ENCODE results near the gene FPR2.
"Not testable (repeated sequence)": the region's sequence is repeated elsewhere in the genome, so short reads cannot be mapped to it uniquely, and the experiment has no call there.

Gene FPR2

GRCh38 chr19:51740356-51740755, 20.6 kb upstream of the FPR2 start:
- no peak for DNase-seq

DNA sequence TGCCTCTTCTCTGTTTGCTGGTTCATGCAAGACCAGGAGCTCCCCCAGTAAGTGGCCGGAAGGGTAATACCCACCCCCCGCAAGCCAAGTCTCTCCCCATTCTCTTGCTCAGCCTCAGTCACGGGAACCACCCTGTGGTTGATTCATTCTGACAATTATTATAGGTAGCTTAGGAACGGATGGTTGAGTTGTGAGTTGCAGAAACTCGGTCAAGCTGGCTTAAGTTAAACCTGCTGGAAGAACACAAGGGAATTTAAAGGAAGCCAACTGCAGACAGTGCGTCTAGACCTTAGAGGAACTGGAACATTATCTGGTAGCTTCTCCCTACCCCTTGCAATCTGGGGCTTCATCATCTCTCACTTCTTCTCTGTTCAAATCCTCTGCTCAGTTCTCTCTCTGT, 18.2 kb upstream of the FPR2 start:
- DNase-seq, result no peak

GRCh38 chr19:51743405-51743804, 17.6 kb upstream of the FPR2 start:
- no peak for DNase-seq

GRCh38 chr19:51746731-51747130, 14.2 kb upstream of the FPR2 start:
- DNase-seq, result no peak

DNA sequence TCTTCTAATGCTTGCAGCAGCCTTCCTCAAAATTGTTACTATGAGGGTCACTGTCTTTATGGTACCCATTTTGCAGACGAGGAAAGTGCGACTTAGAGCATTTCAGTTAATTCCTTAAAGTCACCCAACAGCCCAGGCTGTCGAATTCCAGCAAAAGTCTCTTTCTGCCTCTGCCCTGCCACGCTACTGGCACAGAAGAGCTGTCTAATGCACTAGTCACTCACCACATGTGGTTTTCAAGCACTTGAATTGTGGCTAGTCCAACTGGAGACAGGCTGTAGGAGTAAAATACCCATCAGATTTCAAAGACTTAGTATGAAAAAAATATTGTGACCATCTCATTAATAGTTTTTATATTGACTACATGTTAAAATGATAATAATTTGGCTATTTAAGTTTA, 11.0 kb upstream of the FPR2 start:
- DNase-seq, result no peak

- no peak for DNase-seq
Observed at GRCh38 chr19:51750400-51751094, 10.4 kb upstream of the FPR2 start.

DNA sequence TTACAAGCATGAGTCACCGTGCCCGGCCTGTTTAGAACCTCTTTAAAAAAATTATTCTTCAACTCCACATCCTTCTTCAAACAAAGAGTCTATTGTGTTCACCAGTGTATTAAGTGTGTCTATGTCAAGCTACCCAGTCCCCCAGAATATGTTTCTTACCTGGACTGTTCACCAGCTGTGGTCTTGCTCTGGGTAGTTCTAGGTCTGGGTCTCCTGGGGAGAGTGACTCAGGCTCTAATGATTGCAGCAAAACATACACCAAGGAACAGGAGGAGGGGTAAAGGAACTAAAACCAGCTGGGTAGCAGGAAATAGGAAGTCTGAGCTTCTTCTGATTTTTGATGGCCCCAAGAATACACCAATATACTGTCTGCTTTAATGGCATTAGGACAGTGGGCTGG, 9.3 kb upstream of the FPR2 start, which contains the start of gene FPR1:
Gene FPR1, minus strand, starts transcription at position 224 of the 400 bp plus-strand sequence. CDS start 4,884 bp downstream, outside the sequence.
- no peak for DNase-seq

GRCh38 chr19:51754109-51754508, 6.9 kb upstream of the FPR2 start:
- DNase-seq, result no peak

DNA sequence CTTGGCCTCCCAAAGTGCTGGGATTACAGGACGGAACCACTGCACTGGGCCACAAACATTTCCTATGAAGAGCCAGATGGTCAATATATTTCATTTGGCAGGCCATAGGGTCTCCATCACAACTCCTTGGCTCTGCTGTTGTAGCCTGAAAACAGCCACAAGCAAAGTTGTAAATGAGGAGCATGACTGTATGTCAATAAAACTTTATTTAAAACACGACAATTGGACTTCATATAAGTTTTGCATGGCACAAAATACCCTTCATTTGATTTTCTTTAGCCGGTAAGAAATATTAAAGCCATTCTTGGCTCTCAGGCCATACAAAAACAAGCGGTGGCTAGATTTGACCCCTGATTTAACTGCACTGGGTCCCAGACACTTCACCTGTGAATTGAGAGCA, 6.2 kb upstream of the FPR2 start:
- no peak for DNase-seq

DNA sequence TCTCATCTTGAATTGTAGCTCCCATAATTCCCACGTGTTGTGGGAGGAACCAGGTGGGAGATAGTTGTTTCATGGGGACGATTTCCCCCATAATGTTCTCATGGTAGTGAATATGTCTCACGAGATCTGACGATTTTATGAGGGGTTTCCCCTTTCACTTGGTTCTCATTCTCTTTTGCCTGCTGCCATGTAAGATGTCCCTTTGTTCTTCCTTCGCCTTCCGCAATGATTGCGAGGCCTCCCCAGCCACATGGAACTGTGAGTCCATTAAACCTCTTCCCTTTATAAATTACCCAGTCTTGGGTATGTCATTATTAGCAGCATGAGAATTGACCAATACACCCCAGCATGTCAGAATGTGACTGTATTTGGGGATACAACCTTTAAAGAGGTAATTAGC, 5.4 kb upstream of the FPR2 start:
- no peak for DNase-seq

- DNase-seq, result no peak
Observed at GRCh38 chr19:51761696-51762095, 716 bp downstream of the FPR2 start.

- no peak for DNase-seq
Observed at GRCh38 chr19:51765086-51765485, 4.1 kb downstream of the FPR2 start.

- DNase-seq, result no peak
Observed at GRCh38 chr19:51766461-51766860, 5.5 kb downstream of the FPR2 start.

DNA sequence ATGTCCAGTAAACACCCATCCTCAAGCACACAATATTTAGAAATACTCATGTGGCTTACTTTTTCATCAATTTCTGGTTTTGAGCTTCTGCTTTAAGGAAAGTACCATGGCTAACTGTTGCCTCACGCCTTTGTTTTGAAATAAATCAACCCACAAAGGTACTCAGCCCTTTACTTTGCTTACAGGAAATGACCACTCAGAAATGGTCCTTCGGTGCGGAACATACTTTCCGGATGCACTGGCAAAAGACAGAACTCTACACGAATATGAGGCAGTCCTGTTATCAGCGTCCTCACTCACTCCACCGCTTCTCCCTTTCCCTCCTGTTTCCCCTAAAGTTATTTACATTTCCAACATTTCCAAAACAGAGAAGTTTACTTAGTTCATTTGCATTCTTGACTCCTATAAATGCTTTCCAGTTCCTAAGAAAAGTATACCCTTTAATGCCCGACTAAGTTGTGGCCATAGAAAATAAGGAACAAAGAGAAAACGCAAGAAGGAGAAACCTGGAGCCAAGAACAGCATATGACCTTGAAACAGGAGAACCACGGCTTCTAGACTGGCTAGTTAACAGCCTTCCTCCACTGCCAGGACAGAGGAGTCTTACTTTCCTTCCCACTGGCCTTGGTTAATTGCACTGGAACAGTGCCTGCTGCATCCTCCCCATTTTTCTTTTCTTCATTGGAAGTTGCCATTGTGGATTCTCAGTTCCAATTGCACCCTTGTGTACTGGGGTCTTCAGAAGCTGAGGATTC, 10.6 kb downstream of the FPR2 start:
- DNase-seq, result no peak

GRCh38 chr19:51772977-51773376, 12.0 kb downstream of the FPR2 start:
- DNase-seq, result no peak

GRCh38 chr19:51776561-51776960, 15.6 kb downstream of the FPR2 start:
- not testable (repeated sequence) for DNase-seq

- DNase-seq, result peak; percentile 56
Observed at GRCh38 chr19:51777570-51778462, 16.8 kb downstream of the FPR2 start.

- no peak for DNase-seq
Observed at GRCh38 chr19:51779181-51779580, 18.2 kb downstream of the FPR2 start.

DNA sequence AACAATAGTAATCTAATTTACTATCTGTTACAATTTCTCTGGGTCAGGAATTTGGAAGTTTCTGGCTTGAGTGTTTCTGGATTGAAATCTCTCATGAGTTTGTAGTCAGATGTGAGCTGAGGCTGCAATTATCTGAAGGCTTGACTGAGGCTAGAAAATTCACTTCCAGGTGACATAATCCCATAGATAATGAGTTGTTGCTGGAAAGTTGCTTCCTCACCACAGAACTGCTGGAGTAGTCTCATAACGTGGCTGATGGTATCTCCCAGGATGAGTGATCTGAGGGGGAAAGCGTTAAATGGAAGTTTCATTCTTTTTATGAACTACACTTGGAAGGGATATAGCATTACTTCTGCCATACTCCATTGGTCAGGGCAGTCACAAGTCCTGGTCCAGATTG, 18.7 kb downstream of the FPR2 start:
- DNase-seq, result no peak

DNA sequence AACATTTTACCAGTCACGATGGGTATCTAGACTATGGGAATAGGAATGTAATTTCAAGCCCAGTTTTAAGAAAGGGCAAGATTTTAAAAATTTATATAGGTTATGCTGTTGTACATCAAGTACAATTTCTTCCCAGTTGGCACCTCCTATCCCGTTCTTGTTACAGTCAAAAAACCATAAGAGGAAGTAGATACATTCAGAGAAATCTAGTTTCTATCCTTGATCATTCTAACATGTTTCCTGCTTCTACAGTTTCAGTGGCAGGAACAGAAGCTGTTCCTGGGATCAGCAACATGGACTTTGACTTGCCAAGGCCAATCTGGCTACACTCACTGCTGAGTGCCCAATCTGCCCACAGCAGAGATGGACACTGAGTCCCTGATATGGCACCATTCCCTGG, 19.3 kb downstream of the FPR2 start:
- DNase-seq, result no peak

GRCh38 chr19:51781999-51782398, 21.0 kb downstream of the FPR2 start:
- no peak for DNase-seq

- DNase-seq, result no peak
Observed at GRCh38 chr19:51783372-51783771, 22.4 kb downstream of the FPR2 start.

GRCh38 chr19:51784109-51784785, 23.3 kb downstream of the FPR2 start:
- DNase-seq, result no peak
